ENCODE data around the gene SPDEF. TPM values are rescaled to one million over a fixed set of nuclear protein-coding genes. Genes with fewer than 3 reads are reported as not detected.

Gene SPDEF
- total RNA-seq, 1 donor from 2014 or later = not detected

DNA sequence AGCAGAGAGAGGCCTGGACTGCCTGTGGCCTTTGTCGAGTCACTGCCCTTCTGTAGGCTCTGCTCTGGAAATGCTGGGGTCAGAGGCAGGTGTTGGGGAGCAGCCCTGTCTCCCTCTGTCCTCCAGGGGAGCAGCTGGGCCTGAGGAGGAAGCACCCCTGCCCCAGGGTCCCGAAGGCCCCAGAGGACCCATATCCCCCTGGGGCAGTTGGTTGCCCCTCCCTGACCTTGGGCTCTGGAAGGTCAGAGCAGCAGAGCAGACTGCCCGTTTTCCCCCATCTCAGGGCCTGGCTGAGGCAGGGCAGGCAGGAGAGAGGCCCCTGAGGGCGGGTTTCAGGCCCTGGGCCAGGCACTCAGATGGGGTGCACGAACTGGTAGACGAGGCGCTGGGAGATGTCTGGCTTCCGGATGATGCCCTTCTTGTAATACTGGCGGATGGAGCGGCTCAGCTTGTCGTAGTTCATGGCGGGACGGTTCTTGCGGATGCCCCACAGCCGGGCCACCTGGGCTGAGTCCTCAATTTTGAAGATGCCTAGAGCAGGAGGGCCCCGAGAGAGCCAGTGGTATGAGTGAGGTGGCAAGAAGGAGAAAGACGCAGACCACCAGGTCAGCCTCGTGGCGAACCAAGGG is 18.1 kb downstream of the SPDEF start:
- no peaks in the 10 kb centered on the region for H3K36me3 ChIP-seq
- DNase-seq (ENCODE audit: extremely low spot score in 2 of 2) = no peak
- intact Hi-C loops (cut with DNase I) = no loop called here
- H3K27me3 ChIP-seq = no peaks in the 10 kb centered on the region
- no peaks in the 10 kb centered on the region for H3K9me3 ChIP-seq
- TF ChIP-seq POLR2AphosphoS5 (IDR thresholded peaks at IDR 0.05; ENCODE audit: insufficient read depth in 1 of 2, low read depth in 1 of 2) (no peak), POLR2A (IDR thresholded peaks at IDR 0.05) (no peak)
- TF ChIP-seq, protein P1, sequence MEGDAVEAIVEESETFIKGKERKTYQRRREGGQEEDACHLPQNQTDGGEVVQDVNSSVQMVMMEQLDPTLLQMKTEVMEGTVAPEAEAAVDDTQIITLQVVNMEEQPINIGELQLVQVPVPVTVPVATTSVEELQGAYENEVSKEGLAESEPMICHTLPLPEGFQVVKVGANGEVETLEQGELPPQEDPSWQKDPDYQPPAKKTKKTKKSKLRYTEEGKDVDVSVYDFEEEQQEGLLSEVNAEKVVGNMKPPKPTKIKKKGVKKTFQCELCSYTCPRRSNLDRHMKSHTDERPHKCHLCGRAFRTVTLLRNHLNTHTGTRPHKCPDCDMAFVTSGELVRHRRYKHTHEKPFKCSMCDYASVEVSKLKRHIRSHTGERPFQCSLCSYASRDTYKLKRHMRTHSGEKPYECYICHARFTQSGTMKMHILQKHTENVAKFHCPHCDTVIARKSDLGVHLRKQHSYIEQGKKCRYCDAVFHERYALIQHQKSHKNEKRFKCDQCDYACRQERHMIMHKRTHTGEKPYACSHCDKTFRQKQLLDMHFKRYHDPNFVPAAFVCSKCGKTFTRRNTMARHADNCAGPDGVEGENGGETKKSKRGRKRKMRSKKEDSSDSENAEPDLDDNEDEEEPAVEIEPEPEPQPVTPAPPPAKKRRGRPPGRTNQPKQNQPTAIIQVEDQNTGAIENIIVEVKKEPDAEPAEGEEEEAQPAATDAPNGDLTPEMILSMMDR (IDR thresholded peaks at IDR 0.05) = no peak
- H3K4me3 ChIP-seq = no peak overlapping the region
- H3K4me1 ChIP-seq = no peaks in the 10 kb centered on the region
- no peak overlapping the region for H3K27ac ChIP-seq

DNA sequence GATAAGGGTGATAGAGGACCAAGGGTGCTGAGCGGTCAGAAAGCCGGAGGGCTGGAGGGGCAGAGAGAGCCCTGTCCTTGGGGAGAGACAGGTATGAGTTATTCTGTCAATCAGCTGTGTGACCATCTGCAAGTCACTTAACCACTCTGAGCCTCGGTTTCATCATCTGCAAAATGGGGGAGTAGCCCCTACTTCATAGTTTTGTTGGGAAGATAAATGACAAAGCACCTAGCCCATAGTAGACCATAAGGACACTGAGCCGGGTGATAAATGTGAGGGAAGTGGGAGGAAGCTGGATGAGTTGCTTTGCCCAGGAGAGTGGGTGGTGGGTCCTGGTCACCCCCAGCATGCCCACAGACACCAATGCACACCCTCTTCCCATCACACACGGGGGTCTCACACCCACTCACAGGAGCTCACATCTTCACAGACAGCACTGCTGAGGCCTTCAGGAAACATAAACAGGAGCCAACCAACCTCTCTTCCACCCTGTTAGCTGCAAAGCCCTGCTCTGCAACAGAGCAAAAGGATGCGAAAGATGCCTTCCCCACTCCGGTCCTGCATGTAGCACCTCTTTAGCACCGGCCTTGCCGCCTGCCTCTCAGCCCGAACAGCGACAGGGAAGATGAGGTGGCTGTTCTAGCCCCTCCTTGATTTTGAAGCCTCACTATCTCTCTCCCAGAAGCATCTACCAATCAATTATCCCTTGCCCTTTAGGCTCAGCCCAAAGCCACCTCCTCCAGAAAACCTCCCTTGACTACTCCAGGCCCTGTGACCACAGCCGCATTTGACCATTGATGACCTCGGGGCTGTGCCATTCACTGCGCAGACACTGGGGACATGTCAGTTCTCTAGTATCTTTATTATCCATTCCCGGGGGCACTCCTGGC is 18.9 kb downstream of the SPDEF start:
- no peak overlapping the region for H3K27ac ChIP-seq
- no peak for TF ChIP-seq POLR2A (IDR thresholded peaks at IDR 0.05)
- DNase-seq (ENCODE audit: extremely low spot score in 2 of 2) = no peak

DNA sequence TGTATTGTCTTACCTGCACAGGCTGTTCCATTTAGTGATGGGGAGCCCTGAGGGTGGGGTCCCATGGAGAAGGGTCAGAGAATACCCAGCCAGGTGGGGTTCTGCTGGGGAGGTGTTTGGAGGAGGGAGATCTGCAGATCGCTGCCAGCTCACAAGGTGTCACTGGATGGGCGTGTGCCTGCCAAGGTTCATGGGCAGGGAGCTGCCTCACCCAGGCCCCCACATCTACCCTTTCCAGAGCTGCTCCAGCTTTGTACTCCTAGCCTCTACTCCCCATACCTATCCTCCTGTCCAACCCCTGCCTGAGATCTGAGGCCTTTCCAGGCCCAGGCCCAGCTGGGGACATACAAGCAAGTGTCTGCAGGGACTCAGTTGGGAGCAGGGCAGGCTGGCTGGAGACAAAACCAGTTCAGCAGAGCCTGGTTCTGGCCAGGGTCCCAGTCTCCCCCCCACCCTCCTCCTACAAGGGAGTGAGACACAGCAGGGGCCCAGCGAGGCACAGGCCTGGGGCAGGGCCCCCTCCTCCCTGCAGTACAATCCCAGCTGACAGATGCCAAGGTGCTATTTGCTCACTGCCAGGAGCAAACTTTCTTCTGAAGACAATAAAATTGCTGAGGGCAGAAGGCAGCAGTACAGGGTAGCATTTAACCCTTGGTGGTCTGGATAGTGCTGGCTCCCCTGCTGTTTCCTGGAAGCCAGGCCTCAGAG is 19.7 kb downstream of the SPDEF start:
- no peaks in the 10 kb centered on the region for H3K27me3 ChIP-seq
- intact Hi-C loops (cut with DNase I) = no loop called here
- DNase-seq (ENCODE audit: extremely low spot score in 2 of 2) = no peak
- no peaks in the 10 kb centered on the region for H3K4me1 ChIP-seq
- H3K4me3 ChIP-seq = no peak overlapping the region
- no peak overlapping the region for H3K27ac ChIP-seq
- TF ChIP-seq POLR2AphosphoS5 (IDR thresholded peaks at IDR 0.05; ENCODE audit: insufficient read depth in 1 of 2, low read depth in 1 of 2) (no peak), POLR2A (IDR thresholded peaks at IDR 0.05) (no peak)
- TF ChIP-seq, protein P1 (IDR thresholded peaks at IDR 0.05) = no peak
- no peaks in the 10 kb centered on the region for H3K9me3 ChIP-seq
- H3K36me3 ChIP-seq = no peaks in the 10 kb centered on the region

More for the DNA sequence above, 18.9 kb downstream of the SPDEF start:
- no peaks in the 10 kb centered on the region for H3K9me3 ChIP-seq
- no peaks in the 10 kb centered on the region for H3K36me3 ChIP-seq
- H3K27me3 ChIP-seq = no peaks in the 10 kb centered on the region
- H3K4me1 ChIP-seq = no peaks in the 10 kb centered on the region
- intact Hi-C loops (cut with DNase I) = no loop called here
- no peak overlapping the region for H3K4me3 ChIP-seq

DNA sequence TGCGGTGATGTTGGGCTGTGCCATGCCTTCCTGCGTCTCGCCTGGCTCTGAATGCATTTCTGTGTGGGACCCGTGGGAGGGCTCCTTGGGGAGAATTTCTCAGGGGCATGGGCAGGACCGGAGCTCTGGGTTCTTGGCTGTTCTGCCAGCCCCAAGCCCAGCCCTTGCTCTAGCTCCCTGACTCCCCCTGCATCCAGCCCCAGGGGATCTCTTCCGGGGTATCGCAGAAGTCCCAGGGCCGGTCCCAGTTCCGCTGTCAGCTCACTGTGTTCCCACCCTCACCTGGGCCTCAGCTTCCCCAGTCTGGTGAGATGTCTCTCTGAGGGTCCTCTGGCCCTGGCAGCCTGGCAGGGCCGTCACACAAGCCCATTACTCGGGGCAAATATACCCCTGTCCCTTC is 20.5 kb downstream of the SPDEF start:
- Histone ChIP-seq H3K27ac (no peak overlapping the region), H3K9me3 (no peaks in the 10 kb centered on the region), H3K36me3 (no peaks in the 10 kb centered on the region), H3K4me1 (no peaks in the 10 kb centered on the region), H3K4me3 (no peak overlapping the region), H3K27me3 (no peaks in the 10 kb centered on the region)
- TF ChIP-seq, protein P1 (IDR thresholded peaks at IDR 0.05) = no peak
- TF ChIP-seq POLR2A (IDR thresholded peaks at IDR 0.05) (no peak), POLR2AphosphoS5 (IDR thresholded peaks at IDR 0.05; ENCODE audit: insufficient read depth in 1 of 2, low read depth in 1 of 2) (no peak)
- intact Hi-C loops (cut with DNase I) = no loop called here
- DNase-seq (ENCODE audit: extremely low spot score in 2 of 2) = no peak

DNA sequence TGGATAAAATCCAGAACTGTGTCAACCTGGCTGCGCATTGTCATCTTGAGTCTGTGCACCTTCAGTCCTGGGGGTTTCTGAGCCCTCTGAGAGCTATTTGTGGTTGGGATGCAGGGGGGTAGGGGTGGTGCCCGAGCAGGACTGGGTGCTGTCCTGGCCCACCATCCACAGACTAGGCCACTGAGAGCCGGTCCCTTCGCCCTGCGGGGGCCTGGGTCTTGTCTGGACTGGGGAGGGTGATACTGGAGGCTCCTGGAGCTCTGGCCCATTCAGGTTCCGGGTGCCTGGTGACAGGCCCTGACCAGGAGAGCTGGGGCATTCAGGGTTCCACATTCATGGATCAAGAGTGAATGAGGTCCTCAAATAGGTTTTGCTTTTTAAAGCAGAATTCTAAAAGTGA is 20.9 kb downstream of the SPDEF start:
- H3K27ac ChIP-seq = no peak overlapping the region
- TF ChIP-seq, protein P1 (IDR thresholded peaks at IDR 0.05) = no peak
- TF ChIP-seq POLR2AphosphoS5 (IDR thresholded peaks at IDR 0.05; ENCODE audit: insufficient read depth in 1 of 2, low read depth in 1 of 2) = no peak
- TF ChIP-seq POLR2A (IDR thresholded peaks at IDR 0.05) = no peak
- intact Hi-C loops (cut with DNase I) = no loop called here
- DNase-seq (ENCODE audit: extremely low spot score in 2 of 2) = no peak
- H3K27me3 ChIP-seq = no peaks in the 10 kb centered on the region
- no peaks in the 10 kb centered on the region for H3K36me3 ChIP-seq
- H3K4me1 ChIP-seq = no peaks in the 10 kb centered on the region
- no peak overlapping the region for H3K4me3 ChIP-seq
- no peaks in the 10 kb centered on the region for H3K9me3 ChIP-seq

Data from vagina (tissue), 2 donors.